ENCODE measurements around the gene PC. TPM values are rescaled to one million over a fixed set of nuclear protein-coding genes. Genes with fewer than 3 reads are reported as not detected.

PC gene
- total and polyA plus RNA-seq, 9 of the 15 experiments (the other 6 are each of a cell fraction or from before 2014, with no cell fraction given), result 0.94 to 38.0 (median 8.7) TPM

- no peak for TF ChIP-seq ILK (tag; IDR thresholded peaks at IDR 0.05; ENCODE audit: borderline replicate concordance, low read depth)
- TF ChIP-seq E4F1 (CRISPR knock-in tag; IDR thresholded peaks at IDR 0.05; ENCODE audit: borderline replicate concordance), result no peak
- no peak for TF ChIP-seq ZBTB34 (CRISPR knock-in tag; IDR thresholded peaks at IDR 0.05)
- no peak for TF ChIP-seq TAF7 (tag; IDR thresholded peaks at IDR 0.05)
- TF ChIP-seq CEBPB (tag; IDR thresholded peaks at IDR 0.05), result no peak
- no peak for TF ChIP-seq SRF (CRISPR knock-in tag; IDR thresholded peaks at IDR 0.05)
These were observed 88.7 kb downstream of the PC start (continued) for GRCh38 chr11:66869567-66869870.
